Measurements from ENCODE around the gene ZNF568. TPM values are rescaled to one million over a fixed set of nuclear protein-coding genes. Genes with fewer than 3 reads are reported as not detected.

Gene ZNF568
- total RNA-seq, result 7.8 TPM
- long read RNA-seq, partial matches to known transcripts, result 1 of 4 reads
- long read RNA-seq, other reads (novel, unspliced or antisense), result 1 of 4 reads

DNA sequence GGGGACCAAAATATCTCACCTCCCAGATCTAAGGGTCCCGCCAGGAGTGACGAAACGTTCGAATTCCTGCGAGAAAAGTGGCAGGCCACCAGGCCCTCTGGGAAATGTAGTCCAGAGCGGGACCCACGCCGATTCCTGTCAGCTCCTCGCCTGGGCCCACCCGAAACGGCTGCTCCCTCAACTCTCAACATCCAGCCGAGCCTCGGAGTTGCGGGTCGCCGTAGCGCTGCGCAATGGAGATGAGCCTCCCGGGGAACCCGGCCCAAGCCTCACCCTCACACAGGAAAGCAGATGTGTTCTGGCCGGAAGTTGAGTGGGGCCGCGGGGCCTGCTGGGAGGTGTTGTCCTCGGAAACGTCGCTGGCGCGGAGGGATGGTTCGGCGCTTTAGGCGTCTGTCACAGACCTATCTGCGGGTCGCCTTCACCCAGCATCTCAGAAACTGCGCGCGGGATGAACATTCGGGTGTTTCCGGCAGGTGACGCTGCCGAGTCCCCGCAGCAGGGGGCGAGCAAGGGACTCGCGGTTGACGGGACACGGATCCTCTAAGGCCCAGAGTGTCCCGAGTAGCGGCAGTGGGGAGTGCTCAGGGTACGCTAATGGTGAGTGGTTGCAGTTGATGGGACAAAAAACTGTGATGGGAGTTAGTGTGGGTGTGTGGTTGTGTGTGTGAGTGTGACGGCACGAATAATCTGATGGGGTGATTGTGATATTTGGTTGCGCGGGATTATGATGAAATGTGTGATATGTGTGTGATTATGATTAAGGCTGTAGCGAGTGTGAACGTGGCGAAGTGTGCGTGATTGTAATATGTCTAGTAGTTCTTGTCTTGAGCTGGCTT lies at the start of gene ZNF568, which contains the start of gene ZNF829:
TSS of gene ZNF568 (plus strand) at position 341 of the 839 bp plus-strand sequence. CDS start 6,439 bp downstream, outside the sequence.
TSS of gene ZNF829 (minus strand) at position 300 of the 839 bp plus-strand sequence. CDS start 1,124 bp downstream, outside the sequence.
- H3K36me3 ChIP-seq, result no peaks in the 10 kb centered on the region
- H3K4me3 ChIP-seq, result peak within 1 kb of the TSS; percentile 75
- H3K27me3 ChIP-seq, result no peaks in the 10 kb centered on the region
- intact Hi-C loops (cut with DNase I), result no loop called here
- H3K9me3 ChIP-seq, result peaks cover 7% of the 10 kb centered on the region
- TF ChIP-seq, protein P1, sequence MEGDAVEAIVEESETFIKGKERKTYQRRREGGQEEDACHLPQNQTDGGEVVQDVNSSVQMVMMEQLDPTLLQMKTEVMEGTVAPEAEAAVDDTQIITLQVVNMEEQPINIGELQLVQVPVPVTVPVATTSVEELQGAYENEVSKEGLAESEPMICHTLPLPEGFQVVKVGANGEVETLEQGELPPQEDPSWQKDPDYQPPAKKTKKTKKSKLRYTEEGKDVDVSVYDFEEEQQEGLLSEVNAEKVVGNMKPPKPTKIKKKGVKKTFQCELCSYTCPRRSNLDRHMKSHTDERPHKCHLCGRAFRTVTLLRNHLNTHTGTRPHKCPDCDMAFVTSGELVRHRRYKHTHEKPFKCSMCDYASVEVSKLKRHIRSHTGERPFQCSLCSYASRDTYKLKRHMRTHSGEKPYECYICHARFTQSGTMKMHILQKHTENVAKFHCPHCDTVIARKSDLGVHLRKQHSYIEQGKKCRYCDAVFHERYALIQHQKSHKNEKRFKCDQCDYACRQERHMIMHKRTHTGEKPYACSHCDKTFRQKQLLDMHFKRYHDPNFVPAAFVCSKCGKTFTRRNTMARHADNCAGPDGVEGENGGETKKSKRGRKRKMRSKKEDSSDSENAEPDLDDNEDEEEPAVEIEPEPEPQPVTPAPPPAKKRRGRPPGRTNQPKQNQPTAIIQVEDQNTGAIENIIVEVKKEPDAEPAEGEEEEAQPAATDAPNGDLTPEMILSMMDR (IDR thresholded peaks at IDR 0.05), result peak; percentile 52
- peak; percentile 95 for DNase-seq
- peak within 1 kb of the TSS; percentile 96 for H3K27ac ChIP-seq
- ATAC-seq, result peak; percentile 99
- H3K4me1 ChIP-seq, result peaks cover 6% of the 10 kb centered on the region

DNA sequence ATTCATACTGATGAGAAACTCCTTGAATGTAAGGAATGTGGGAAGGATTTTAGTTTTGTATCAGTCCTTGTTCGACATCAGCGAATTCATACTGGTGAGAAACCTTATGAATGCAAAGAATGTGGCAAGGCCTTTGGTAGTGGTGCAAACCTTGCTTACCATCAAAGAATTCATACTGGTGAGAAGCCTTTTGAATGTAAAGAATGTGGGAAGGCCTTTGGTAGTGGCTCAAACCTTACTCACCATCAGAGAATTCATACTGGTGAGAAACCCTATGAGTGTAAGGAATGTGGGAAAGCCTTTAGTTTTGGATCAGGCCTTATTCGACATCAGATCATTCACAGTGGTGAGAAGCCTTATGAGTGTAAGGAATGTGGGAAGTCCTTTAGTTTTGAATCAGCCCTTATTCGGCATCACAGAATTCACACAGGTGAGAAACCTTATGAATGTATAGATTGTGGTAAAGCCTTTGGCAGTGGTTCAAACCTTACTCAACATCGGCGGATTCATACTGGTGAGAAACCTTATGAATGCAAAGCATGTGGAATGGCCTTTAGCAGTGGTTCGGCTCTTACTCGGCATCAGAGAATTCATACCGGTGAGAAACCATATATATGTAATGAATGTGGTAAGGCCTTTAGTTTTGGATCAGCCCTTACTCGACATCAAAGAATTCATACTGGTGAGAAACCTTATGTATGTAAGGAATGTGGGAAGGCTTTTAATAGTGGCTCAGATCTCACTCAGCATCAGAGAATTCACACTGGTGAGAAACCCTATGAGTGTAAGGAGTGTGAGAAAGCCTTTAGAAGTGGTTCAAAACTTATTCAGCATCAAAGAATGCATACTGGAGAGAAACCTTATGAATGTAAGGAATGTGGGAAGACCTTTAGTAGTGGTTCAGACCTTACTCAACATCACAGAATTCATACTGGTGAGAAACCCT lies 38.9 kb upstream of the ZNF568 start:
- Histone ChIP-seq H3K4me3 (no peak overlapping the region), H3K27ac (no peak overlapping the region), H3K27me3 (no peaks in the 10 kb centered on the region), H3K9me3 (peaks cover 96% of the 10 kb centered on the region), H3K4me1 (no peaks in the 10 kb centered on the region), H3K36me3 (peaks cover 10% of the 10 kb centered on the region)
- no peak for ATAC-seq
- TF ChIP-seq, protein P1 (IDR thresholded peaks at IDR 0.05), result no peak
- DNase-seq, result no peak
- intact Hi-C loops (cut with DNase I), result no loop called here

DNA sequence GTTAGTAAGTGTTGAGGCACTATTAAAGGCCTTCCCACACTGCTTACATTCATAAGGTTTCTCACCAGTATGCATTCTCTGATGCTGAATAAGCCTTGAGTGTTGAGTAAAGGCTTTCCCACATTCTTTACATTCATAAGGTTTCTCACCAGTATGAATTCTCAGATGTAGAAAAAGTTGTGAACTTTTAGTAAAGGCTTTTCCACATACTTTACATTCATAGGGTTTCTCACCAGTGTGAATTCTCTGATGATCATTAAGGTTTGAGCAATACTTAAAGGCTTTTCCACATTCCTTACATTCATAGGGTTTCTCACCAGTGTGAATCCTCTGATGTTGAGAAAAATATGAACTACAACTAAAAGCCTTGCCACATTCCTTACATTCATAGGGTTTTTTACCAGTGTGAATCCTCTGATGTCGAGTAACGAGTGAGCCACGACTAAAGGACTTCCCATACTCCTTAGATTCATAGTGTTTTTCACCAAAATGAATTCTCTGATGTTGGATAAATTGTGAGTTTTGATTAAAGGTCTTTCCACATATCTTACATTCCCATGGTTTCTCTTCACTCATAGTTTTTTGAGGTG lies 24.3 kb upstream of the ZNF568 start:
- DNase-seq (no peak), ATAC-seq (no peak)
- intact Hi-C loops (cut with DNase I), result no loop called here
- Histone ChIP-seq H3K27me3 (no peaks in the 10 kb centered on the region), H3K9me3 (peaks cover 95% of the 10 kb centered on the region), H3K4me1 (no peaks in the 10 kb centered on the region), H3K27ac (no peak overlapping the region), H3K36me3 (peaks cover 26% of the 10 kb centered on the region), H3K4me3 (no peak overlapping the region)
- TF ChIP-seq, protein P1 (IDR thresholded peaks at IDR 0.05), result no peak

DNA sequence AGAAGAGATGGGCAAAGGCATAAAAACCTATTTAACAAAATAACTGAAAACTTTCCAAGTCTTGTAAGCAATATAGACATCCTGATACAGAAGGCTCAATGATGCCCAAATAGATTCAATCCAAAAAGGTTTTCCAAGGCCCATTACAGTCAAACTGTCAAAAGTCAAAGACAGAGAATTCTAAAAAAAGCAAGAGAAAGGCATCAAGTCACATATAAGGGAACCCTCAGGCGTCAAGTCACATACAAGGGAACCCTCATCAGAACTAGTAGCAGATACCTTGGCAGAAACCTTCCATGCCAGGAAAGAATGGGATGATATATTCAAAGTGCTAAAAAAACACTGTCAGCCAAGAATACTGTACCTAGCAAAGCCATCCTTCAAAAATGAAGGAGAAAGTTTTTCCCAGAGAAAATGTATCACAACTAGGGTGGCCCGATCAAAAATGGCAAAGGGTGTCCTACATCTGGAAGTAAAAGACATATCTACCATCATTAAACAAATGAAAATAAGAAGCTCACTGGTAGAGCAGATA lies 21.2 kb upstream of the ZNF568 start:
- DNase-seq (no peak), ATAC-seq (no peak)
- Histone ChIP-seq H3K27me3 (no peaks in the 10 kb centered on the region), H3K9me3 (peaks cover 95% of the 10 kb centered on the region), H3K4me1 (no peaks in the 10 kb centered on the region), H3K36me3 (peaks cover 26% of the 10 kb centered on the region), H3K27ac (no peak overlapping the region), H3K4me3 (no peak overlapping the region)
- intact Hi-C loops (cut with DNase I), result no loop called here
- TF ChIP-seq, protein P1 (IDR thresholded peaks at IDR 0.05), result no peak

DNA sequence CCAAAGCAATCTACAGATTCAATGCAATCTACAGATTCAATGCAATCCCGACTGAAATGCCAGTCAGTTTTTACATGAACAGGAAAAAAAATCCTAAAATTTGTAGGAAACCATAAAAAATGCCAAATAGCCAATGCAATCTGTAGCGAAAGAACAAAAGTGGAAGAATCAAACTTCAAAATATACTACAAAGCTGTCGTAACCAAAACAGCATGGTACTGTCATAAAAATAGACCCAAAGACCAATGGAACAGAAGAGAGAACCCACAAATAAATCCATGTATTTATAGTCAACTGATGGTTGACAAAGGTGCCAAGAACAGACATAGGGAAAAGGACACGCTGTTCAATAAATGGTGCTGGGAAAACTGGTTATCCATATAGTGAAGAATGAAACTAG lies 17.7 kb upstream of the ZNF568 start:
- intact Hi-C loops (cut with DNase I), result no loop called here
- Histone ChIP-seq H3K27me3 (no peaks in the 10 kb centered on the region), H3K4me1 (no peaks in the 10 kb centered on the region), H3K9me3 (peaks cover 77% of the 10 kb centered on the region), H3K4me3 (no peak overlapping the region), H3K36me3 (peaks cover 29% of the 10 kb centered on the region), H3K27ac (no peak overlapping the region)
- no peak for DNase-seq
- TF ChIP-seq, protein P1 (IDR thresholded peaks at IDR 0.05), result no peak
- ATAC-seq, result no peak

Measured in upper lobe of right lung (tissue), 1 donor.